Astrocyte of the cerebellum (primary cell): ENCODE results near the gene RAB1B.

Experiments
- DNase-seq: peaks from one replicate; pipeline ENCODE4 v3.0.0-alpha.2; 2011; ENCODE audit warnings: low read depth
- H3K4me3 ChIP-seq: 2 replicates; pipeline ENCODE4 v1.5.1; 2011; ENCODE audit warnings: mild to moderate bottlenecking, low read depth, low read length, moderate library complexity
- CTCF ChIP-seq: IDR thresholded peaks from 2 replicates; pipeline ENCODE4 v1.5.1; 2012; ENCODE audit warnings: low read length, low read depth, moderate library complexity, mild to moderate bottlenecking; ENCODE audit errors: missing control alignments
- in situ Hi-C: cut with HindIII; loops from 2 replicates; pipeline ENCODE4 v1.10.0; 2017; ENCODE audit warnings: low sequenced_read_pairs

RAB1B gene

GRCh38 chr11:66264914-66265313 lies 3.5 kb upstream of the RAB1B start:
- TF ChIP-seq CTCF = peak; percentile 28
- DNase-seq = no peak
- no peak overlapping the region for H3K4me3 ChIP-seq
- in situ Hi-C loops = no loop called here

GRCh38 chr11:66265531-66266377 lies 2.7 kb upstream of the RAB1B start:
- in situ Hi-C loops = no loop called here
- no peak for DNase-seq
- TF ChIP-seq CTCF = no peak
- no peak overlapping the region for H3K4me3 ChIP-seq

GRCh38 chr11:66266378-66267038 lies 1.9 kb upstream of the RAB1B start:
- H3K4me3 ChIP-seq = peak overlapping the region; percentile 64
- in situ Hi-C loops = no loop called here
- no peak for TF ChIP-seq CTCF

GRCh38 chr11:66267039-66267378 lies 1.4 kb upstream of the RAB1B start:
- peak; percentile 6 for TF ChIP-seq CTCF
- in situ Hi-C loops = no loop called here
- H3K4me3 ChIP-seq = peak overlapping the region; percentile 64
- DNase-seq = no peak

More at GRCh38 chr11:66266378-66267038, 1.9 kb upstream of the RAB1B start:
- no peak for DNase-seq

- peak; percentile 10 for TF ChIP-seq CTCF
- peak; percentile 54 for DNase-seq
- in situ Hi-C loops = no loop called here
- H3K4me3 ChIP-seq = peak overlapping the region; percentile 64
These were observed 828 bp upstream of the RAB1B start for GRCh38 chr11:66267379-66268243.

- no peak for DNase-seq
- in situ Hi-C loops = no loop called here
- TF ChIP-seq CTCF = peak; percentile 36
- H3K4me3 ChIP-seq = peak overlapping the region; percentile 64
These were observed 790 bp downstream of the RAB1B start for GRCh38 chr11:66268952-66269905.
